ENCODE measurements around the gene HAO1. TPM values are rescaled to one million over a fixed set of nuclear protein-coding genes. Genes with fewer than 3 reads are reported as not detected.

HAO1 gene
- total and polyA plus RNA-seq, 2 of the 13 experiments (the other 11 are each of a cell fraction or from before 2014, with no cell fraction given) = 0.03 TPM; not detected in 1

DNA sequence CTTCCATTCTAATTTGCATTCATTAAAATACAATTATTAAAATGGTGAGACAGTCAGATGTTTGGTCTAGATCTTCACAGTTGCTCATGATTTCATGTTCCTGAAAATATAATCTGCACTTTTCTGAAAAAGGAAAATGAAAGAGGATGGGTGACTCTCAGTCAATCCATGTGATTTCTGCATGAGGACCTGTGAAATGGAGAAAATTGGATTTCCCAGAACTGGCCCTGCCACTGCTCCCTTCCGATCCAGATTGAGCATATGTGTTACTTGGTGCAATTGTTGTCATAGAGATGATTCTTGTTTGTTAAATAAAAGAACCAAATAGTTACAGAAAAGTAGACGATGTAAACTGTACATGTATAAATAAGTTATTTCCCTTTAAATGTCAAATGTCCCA is 37.4 kb downstream of the HAO1 start:
- ChIA-PET CTCF (ENCODE audit: low intra/inter-chr PET ratio, low total read pairs) (no interaction called here), POLR2A (no interaction called here)
- Histone ChIP-seq H4K20me1 (ENCODE audit: insufficient read depth, low read length) (no peaks in the 10 kb centered on the region), H3K4me1 (ENCODE audit: insufficient read depth, low read length) (no peaks in the 10 kb centered on the region), H3K4me3 (replicated peaks in 1 of 3; ENCODE audit: insufficient read depth in 1 of 3, low read depth in 2 of 3, low read length in 3 of 3) (no peak overlapping the region), H3K9me3 (ENCODE audit: low read length) (no peaks in the 10 kb centered on the region), H3K4me2 (ENCODE audit: low read depth, low read length) (no peak overlapping the region), H3K9ac (ENCODE audit: insufficient read depth, low read depth, low read length) (no peak overlapping the region), H3K27me3 (ENCODE audit: control insufficient read depth in 1 of 2, insufficient read depth in 2 of 2, low read length in 2 of 2) (no peaks in the 10 kb centered on the region), H3K27ac (ENCODE audit: extremely low read length, insufficient read depth, low read length) (no peak overlapping the region), H3K36me3 (replicated peaks in 1 of 2; ENCODE audit: control insufficient read depth in 1 of 2, insufficient read depth in 2 of 2, low read length in 2 of 2) (no peaks in the 10 kb centered on the region), H3K79me2 (ENCODE audit: insufficient read depth, low read length) (no peaks in the 10 kb centered on the region), H2AFZ (ENCODE audit: low read length) (no peak overlapping the region)
- in situ Hi-C loops (cut with HindIII; ENCODE audit: extremely low pct_ligation_motif_present, low pct_unique_long_range_greater_than_20kb) = no loop called here
- no peak for TF ChIP-seq TOE1 (CRISPR knock-in tag; IDR thresholded peaks at IDR 0.05)
- TF ChIP-seq SCMH1 (CRISPR knock-in tag; IDR thresholded peaks at IDR 0.05; ENCODE audit: borderline replicate concordance) = no peak
- TF ChIP-seq ZNF619 (CRISPR knock-in tag; IDR thresholded peaks at IDR 0.05) = no peak
- TF ChIP-seq, protein P1, sequence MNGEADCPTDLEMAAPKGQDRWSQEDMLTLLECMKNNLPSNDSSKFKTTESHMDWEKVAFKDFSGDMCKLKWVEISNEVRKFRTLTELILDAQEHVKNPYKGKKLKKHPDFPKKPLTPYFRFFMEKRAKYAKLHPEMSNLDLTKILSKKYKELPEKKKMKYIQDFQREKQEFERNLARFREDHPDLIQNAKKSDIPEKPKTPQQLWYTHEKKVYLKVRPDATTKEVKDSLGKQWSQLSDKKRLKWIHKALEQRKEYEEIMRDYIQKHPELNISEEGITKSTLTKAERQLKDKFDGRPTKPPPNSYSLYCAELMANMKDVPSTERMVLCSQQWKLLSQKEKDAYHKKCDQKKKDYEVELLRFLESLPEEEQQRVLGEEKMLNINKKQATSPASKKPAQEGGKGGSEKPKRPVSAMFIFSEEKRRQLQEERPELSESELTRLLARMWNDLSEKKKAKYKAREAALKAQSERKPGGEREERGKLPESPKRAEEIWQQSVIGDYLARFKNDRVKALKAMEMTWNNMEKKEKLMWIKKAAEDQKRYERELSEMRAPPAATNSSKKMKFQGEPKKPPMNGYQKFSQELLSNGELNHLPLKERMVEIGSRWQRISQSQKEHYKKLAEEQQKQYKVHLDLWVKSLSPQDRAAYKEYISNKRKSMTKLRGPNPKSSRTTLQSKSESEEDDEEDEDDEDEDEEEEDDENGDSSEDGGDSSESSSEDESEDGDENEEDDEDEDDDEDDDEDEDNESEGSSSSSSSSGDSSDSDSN (CRISPR knock-in tag; IDR thresholded peaks at IDR 0.05) = no peak
- TF ChIP-seq FOXA3 (CRISPR knock-in tag; IDR thresholded peaks at IDR 0.05) = no peak
- no peak for TF ChIP-seq HNF4A (CRISPR knock-in tag; IDR thresholded peaks at IDR 0.05)
- no peak for TF ChIP-seq MTF2 (CRISPR knock-in tag; IDR thresholded peaks at IDR 0.05; ENCODE audit: borderline replicate concordance)
- TF ChIP-seq, protein P2, sequence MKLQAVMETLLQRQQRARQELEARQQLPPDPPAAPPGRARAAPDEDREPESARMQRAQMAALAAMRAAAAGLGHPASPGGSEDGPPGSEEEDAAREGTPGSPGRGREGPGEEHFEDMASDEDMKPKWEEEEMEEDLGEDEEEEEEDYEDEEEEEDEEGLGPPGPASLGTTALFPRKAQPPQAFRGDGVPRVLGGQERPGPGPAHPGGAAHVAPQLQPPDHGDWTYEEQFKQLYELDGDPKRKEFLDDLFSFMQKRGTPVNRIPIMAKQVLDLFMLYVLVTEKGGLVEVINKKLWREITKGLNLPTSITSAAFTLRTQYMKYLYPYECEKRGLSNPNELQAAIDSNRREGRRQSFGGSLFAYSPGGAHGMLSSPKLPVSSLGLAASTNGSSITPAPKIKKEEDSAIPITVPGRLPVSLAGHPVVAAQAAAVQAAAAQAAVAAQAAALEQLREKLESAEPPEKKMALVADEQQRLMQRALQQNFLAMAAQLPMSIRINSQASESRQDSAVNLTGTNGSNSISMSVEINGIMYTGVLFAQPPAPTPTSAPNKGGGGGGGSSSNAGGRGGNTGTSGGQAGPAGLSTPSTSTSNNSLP (IDR thresholded peaks at IDR 0.05; ENCODE audit: low read depth, low read length) = no peak
- TF ChIP-seq GLI4 (CRISPR knock-in tag; IDR thresholded peaks at IDR 0.05; ENCODE audit: borderline replicate concordance) = no peak
- no peak for TF ChIP-seq RFX5 (IDR thresholded peaks at IDR 0.05; ENCODE audit: low read depth, low read length)
- no peak for TF ChIP-seq FOXC1 (CRISPR knock-in tag; IDR thresholded peaks at IDR 0.05; ENCODE audit: borderline replicate concordance)
- WGBS (ENCODE audit: low lambda C conversion rate) = 29% methylated on average over 2 of the region's 2 CpGs
- BruUV-seq (replicated peaks) = no TSS peak
- DNase-seq (ENCODE audit: low spot score) (no peak), ATAC-seq (no peak), FAIRE-seq (no peak)
- intact Hi-C loops (cut with micrococcal nuclease; ENCODE audit: unreplicated experiment) = loop anchor here (10.0 kb wide), 1 partner anchor 188 kb away; no protein-coding TSS in a partner anchor
